ENCODE data around the gene SSB. TPM values are rescaled to one million over a fixed set of nuclear protein-coding genes. Genes with fewer than 3 reads are reported as not detected.
"Not testable (repeated sequence)": the region's sequence is repeated elsewhere in the genome, so short reads cannot be mapped to it uniquely, and the experiment has no call there.

Gene SSB
- total RNA-seq, 1 donor from 2014 or later, result 123 TPM

DNA sequence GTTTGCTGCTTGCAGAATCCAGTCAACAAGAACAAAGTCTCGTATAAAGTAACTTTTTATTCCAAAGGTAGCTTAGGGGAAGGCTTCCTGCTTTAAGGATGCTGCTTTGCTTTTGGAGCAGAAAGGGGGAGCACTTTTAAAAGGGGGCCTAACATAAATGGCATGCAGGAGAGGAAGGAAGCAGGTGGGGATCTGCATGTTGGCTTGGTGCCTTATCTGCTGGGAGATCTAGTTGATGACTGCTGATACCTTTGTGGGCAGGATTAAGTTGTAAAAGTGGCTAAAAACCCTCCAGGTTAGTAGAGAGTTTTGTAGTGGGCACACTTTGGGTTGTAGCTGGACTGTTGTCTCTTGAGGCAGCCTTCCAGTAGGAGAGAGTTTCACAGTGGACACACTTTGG, 51.0 kb downstream of the SSB start:
- no peaks in the 10 kb centered on the region for H3K27me3 Mint-ChIP-seq (ENCODE audit: low read depth)
- DNase-seq (ENCODE audit: low spot score in 2 of 2, unreplicated experiment in 2 of 2), result no peak
- peaks cover 5% of the 10 kb centered on the region for H3K9me3 Mint-ChIP-seq

DNA sequence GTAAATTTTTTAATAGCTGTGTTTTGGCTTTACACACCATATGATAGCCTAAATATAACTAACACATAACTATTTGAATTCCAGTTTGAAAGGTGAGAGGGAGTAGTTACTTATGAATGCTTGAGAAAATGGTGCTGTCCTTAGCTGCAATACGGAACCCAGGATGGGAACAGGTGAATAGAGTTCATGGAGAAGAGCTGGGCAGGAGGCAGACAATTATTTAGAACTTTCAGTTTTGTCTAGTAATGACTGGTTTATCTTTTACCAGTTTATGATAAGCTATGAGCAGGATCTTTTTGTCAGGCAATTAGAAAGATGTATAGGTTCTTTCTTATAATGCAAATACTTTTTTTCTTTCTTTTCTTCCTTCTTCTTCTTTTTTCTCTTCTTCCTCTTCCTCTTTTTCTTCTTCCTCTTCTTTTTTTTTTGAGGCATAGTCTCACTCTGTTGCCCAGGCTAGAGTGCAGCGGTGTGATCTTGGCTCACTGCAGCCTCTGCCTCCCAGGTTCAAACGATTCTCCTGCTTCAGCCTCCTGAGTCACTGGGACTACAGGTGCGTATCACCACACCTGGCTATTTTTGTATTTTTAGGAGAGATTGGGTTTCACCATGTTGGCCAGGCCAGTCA, 54.5 kb downstream of the SSB start:
- TF ChIP-seq, protein P1, sequence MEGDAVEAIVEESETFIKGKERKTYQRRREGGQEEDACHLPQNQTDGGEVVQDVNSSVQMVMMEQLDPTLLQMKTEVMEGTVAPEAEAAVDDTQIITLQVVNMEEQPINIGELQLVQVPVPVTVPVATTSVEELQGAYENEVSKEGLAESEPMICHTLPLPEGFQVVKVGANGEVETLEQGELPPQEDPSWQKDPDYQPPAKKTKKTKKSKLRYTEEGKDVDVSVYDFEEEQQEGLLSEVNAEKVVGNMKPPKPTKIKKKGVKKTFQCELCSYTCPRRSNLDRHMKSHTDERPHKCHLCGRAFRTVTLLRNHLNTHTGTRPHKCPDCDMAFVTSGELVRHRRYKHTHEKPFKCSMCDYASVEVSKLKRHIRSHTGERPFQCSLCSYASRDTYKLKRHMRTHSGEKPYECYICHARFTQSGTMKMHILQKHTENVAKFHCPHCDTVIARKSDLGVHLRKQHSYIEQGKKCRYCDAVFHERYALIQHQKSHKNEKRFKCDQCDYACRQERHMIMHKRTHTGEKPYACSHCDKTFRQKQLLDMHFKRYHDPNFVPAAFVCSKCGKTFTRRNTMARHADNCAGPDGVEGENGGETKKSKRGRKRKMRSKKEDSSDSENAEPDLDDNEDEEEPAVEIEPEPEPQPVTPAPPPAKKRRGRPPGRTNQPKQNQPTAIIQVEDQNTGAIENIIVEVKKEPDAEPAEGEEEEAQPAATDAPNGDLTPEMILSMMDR (IDR thresholded peaks at IDR 0.05; ENCODE audit: unreplicated experiment), result no peak
- Mint-ChIP-seq H3K4me1 (peaks cover 3% of the 10 kb centered on the region), H3K27me3 (ENCODE audit: low read depth) (no peaks in the 10 kb centered on the region), H3K9me3 (peaks cover 5% of the 10 kb centered on the region), H3K4me3 (no peak overlapping the region), H3K36me3 (peaks cover 20% of the 10 kb centered on the region), H3K27ac (no peak overlapping the region)
- no peak for DNase-seq (ENCODE audit: low spot score in 2 of 2, unreplicated experiment in 2 of 2)

More for the DNA sequence above, 51.0 kb downstream of the SSB start:
- peaks cover 22% of the 10 kb centered on the region for H3K36me3 Mint-ChIP-seq
- no peak overlapping the region for H3K4me3 Mint-ChIP-seq
- no peak overlapping the region for H3K27ac Mint-ChIP-seq
- peaks cover 4% of the 10 kb centered on the region for H3K4me1 Mint-ChIP-seq
- TF ChIP-seq, protein P1 (IDR thresholded peaks at IDR 0.05; ENCODE audit: unreplicated experiment), result no peak

DNA sequence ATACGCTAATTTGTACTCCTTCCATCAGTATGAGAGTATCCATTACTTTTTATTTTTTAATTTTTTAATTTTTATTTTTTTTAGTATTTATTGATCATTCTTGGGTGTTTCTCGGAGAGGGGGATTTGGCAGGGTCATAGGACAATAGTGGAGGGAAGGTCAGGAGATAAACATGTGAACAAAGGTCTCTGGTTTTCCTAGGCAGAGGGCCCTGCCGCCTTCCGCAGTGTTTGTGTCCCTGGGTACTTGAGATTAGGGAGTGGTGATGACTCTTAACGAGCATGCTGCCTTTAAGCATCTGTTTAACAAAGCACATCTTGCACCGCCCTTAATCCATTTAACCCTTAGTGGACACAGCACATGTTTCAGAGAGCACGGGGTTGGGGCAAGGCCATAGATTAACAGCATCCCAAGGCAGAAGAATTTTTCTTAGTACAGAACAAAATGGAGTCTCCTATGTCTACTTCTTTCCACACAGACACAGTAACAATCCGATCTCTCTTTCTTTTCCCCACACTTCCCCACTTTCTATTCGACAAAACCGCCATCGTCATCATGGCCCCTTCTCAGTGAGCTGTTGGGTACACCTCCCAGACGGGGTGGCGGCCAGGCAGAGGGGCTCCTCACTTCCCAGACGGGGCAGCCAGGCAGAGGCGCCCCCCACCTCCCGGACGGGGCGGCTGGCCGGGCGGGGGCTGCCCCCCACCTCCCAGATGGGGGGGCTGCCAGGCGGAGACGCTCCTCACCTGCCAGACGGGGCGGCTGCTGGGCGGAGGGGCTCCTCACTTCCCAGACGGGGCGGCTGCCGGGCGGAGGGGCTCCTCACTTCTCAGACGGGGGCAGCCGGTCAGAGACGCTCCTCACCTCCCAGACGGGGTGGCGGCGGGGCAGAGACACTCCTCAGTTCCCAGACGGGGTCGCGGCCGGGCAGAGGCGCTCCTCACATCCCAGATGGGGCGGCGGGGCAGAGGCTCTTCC, 56.9 kb downstream of the SSB start:
- H3K4me3 Mint-ChIP-seq; DNase-seq (ENCODE audit: low spot score in 2 of 2, unreplicated experiment in 2 of 2); H3K27me3 Mint-ChIP-seq (ENCODE audit: low read depth); H3K9me3 Mint-ChIP-seq; H3K27ac Mint-ChIP-seq; H3K4me1 Mint-ChIP-seq: not testable (repeated sequence)
- peaks cover 21% of the 10 kb centered on the region for H3K36me3 Mint-ChIP-seq

DNA sequence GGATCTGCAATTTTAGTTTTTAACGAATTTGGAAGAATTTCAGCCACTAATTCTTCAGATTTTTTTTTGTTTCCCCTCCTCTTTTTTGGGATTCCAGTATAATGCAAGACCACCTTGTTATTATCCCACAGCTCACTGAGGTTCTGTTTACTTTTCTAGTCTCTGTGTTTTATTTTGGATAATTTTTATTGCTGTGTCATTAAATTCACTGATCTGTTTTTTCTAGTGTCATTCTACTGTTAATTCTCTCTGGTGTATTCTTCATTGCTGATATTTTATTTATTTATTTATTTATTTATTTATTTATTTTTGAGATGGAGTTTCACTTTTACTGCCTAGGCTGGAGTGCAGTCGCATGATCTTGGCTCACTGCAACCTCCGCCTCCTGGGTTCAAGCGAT, 60.8 kb downstream of the SSB start:
- TF ChIP-seq, protein P1 (IDR thresholded peaks at IDR 0.05; ENCODE audit: unreplicated experiment), result no peak
- no peak overlapping the region for H3K4me3 Mint-ChIP-seq
- H3K27me3 Mint-ChIP-seq (ENCODE audit: low read depth), result no peaks in the 10 kb centered on the region
- H3K9me3 Mint-ChIP-seq, result peaks cover 8% of the 10 kb centered on the region
- no peak for DNase-seq (ENCODE audit: low spot score in 2 of 2, unreplicated experiment in 2 of 2)
- peaks cover 20% of the 10 kb centered on the region for H3K4me1 Mint-ChIP-seq
- peaks cover 19% of the 10 kb centered on the region for H3K36me3 Mint-ChIP-seq
- H3K27ac Mint-ChIP-seq, result no peak overlapping the region

DNA sequence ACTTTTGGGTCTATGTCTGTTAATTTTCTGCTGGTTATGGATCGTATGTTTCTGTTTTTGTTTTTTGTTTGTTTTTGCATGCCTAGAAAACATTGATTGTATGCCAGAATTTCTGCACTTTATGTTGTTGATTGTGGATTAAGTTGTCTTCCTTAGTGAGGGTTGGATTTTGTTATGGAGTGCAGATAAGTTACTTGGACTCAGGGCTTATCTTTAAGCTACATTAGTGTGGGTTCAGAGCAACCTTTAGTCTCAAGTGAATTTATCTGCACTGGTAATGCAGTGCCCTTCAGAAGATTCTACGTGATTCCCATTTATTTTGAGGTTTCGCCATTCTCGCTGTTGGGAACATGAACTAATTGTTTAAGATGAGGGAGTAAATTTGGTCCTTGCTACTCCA, 61.5 kb downstream of the SSB start:
- no peaks in the 10 kb centered on the region for H3K27me3 Mint-ChIP-seq (ENCODE audit: low read depth)
- TF ChIP-seq, protein P1 (IDR thresholded peaks at IDR 0.05; ENCODE audit: unreplicated experiment), result no peak

More for the DNA sequence above, 61.5 kb downstream of the SSB start:
- H3K4me1 Mint-ChIP-seq, result peaks cover 20% of the 10 kb centered on the region
- H3K36me3 Mint-ChIP-seq, result peaks cover 20% of the 10 kb centered on the region
- H3K27ac Mint-ChIP-seq, result no peak overlapping the region
- no peak overlapping the region for H3K4me3 Mint-ChIP-seq
- H3K9me3 Mint-ChIP-seq, result peaks cover 8% of the 10 kb centered on the region
- no peak for DNase-seq (ENCODE audit: low spot score in 2 of 2, unreplicated experiment in 2 of 2)

Other genes starting within 250 kb of the SSB start
- 30.1 to 30.4 TPM (median 30.1 TPM) in 3 replicates for gene FASTKD1, start 225.0 kb upstream of the SSB start, total RNA-seq
- 60.2 to 63.6 TPM (median 62.2 TPM) in 3 replicates for gene PPIG, start 214.5 kb upstream of the SSB start, total RNA-seq
- 0.36 to 0.58 TPM (median 0.38 TPM) in 3 replicates for gene CFAP210, start 104.5 kb upstream of the SSB start, total RNA-seq
- gene PHOSPHO2, start 104.4 kb upstream of the SSB start, total RNA-seq, result 9.4 to 13.1 TPM (median 10.5 TPM) in 3 replicates
- gene KLHL23, start 65.0 kb upstream of the SSB start, total RNA-seq, result 27.4 to 29.9 TPM (median 29.7 TPM) in 3 replicates
- gene METTL5, start 26.0 kb downstream of the SSB start, total RNA-seq, result 44.0 to 47.0 TPM (median 45.4 TPM) in 3 replicates
- 44.9 to 47.7 TPM (median 47.3 TPM) in 3 replicates for gene UBR3, start 28.6 kb downstream of the SSB start, total RNA-seq